IMR-90 (cell line): ENCODE data around the gene MIER2. TPM values are rescaled to one million over a fixed set of nuclear protein-coding genes. Genes with fewer than 3 reads are reported as not detected.

Source experiments
- ATAC-seq: fragments of 200-7000 bp; cut with Tn5 transposase; 2 replicates; pipeline ENCODE4 v1.9.1; 2020; ENCODE audit warnings: low read depth, mild to moderate bottlenecking, moderate library complexity
- BruUV-seq: library from RNA; stranded (reverse); fragments of 400-500 nt; replicated peaks from 2 replicates; lab custom pipeline; 2021; lab: Mats Ljungman, UMichigan
- CTCF ChIA-PET: fragments of 300-600 bp; formaldehyde crosslinking; extraction: SDS; loops from one replicate; lab custom pipeline; 2021; ENCODE audit warnings: antibody characterized with exemption; lab: Yijun Ruan, JAX
- POLR2A ChIA-PET: fragments of 300-600 bp; sonication (Branson Sonifier 250); formaldehyde crosslinking; loops from one replicate; lab custom pipeline; 2022; ENCODE audit warnings: antibody characterized with exemption; ENCODE audit not compliant: unreplicated experiment; lab: Charles Lee
- DNase-seq: peaks from one replicate; pipeline ENCODE4 v3.0.0; 2013
- H2AFZ ChIP-seq: replicated peaks from 2 replicates; pipeline ENCODE3; 2013; ENCODE audit warnings: low read length, mild to moderate bottlenecking; ENCODE audit not compliant: poor library complexity
- H2AK5ac ChIP-seq: 2 replicates; pipeline ENCODE4 v1.6.1; 2013; ENCODE audit warnings: low read depth, low read length, inconsistent platforms
- H2AK9ac ChIP-seq: replicated peaks from 2 replicates; pipeline ENCODE3; 2013; ENCODE audit warnings: mild to moderate bottlenecking, low read depth, low read length, moderate library complexity; ENCODE audit not compliant: poor library complexity
- H2BK120ac ChIP-seq: 2 replicates; pipeline ENCODE4 v1.6.1; 2013; ENCODE audit warnings: low read depth, low read length, inconsistent platforms
- H2BK15ac ChIP-seq: 3 replicates; pipeline ENCODE4 v1.6.1; 2013; ENCODE audit warnings: low read depth, low read length, inconsistent platforms
- H2BK20ac ChIP-seq: 2 replicates; pipeline ENCODE4 v1.6.1; 2013; ENCODE audit warnings: low read depth, mild to moderate bottlenecking, inconsistent platforms, low read length, moderate library complexity
- H2BK5ac ChIP-seq: 2 replicates; pipeline ENCODE4 v1.6.1; 2013; ENCODE audit warnings: mild to moderate bottlenecking, low read depth, low read length, inconsistent platforms; ENCODE audit not compliant: poor library complexity, severe bottlenecking
- H3K14ac ChIP-seq: replicated peaks from 2 replicates; pipeline ENCODE4 v1.6.1; 2013; ENCODE audit warnings: low read depth, low read length, inconsistent platforms
- H3K18ac ChIP-seq: 2 replicates; pipeline ENCODE4 v1.6.1; 2013; ENCODE audit warnings: low read depth, low read length, control low read depth
- H3K23ac ChIP-seq: 2 replicates; pipeline ENCODE4 v1.6.1; 2013; ENCODE audit warnings: low read depth, low read length, inconsistent platforms
- H3K27ac ChIP-seq: 2 replicates; pipeline ENCODE4 v1.5.1; 2013; ENCODE audit warnings: mild to moderate bottlenecking, control low read depth, low read length; ENCODE audit not compliant: insufficient read depth
- H3K27me3 ChIP-seq: 2 replicates; pipeline ENCODE4 v1.6.1; 2013; ENCODE audit warnings: low read length; ENCODE audit not compliant: control insufficient read depth, insufficient read depth
- H3K36me3 ChIP-seq: 2 replicates; pipeline ENCODE4 v1.6.1; 2013; ENCODE audit warnings: low read length, mixed read lengths; ENCODE audit not compliant: control insufficient read depth, insufficient read depth
- H3K4ac ChIP-seq: 2 replicates; pipeline ENCODE4 v1.6.1; 2013; ENCODE audit warnings: low read depth, low read length, inconsistent platforms
- H3K4me1 ChIP-seq: 2 replicates; pipeline ENCODE4 v1.6.1; 2013; ENCODE audit warnings: low read length, mixed read lengths; ENCODE audit not compliant: control insufficient read depth, insufficient read depth
- H3K4me2 ChIP-seq: 2 replicates; pipeline ENCODE4 v1.6.1; 2013; ENCODE audit warnings: low read depth, mild to moderate bottlenecking, control low read depth, low read length, moderate library complexity
- H3K4me3 ChIP-seq: 2 replicates; pipeline ENCODE4 v1.5.1; 2013; ENCODE audit warnings: low read depth, mild to moderate bottlenecking, control low read depth, low read length, moderate library complexity; ENCODE audit not compliant: insufficient read depth
- H3K56ac ChIP-seq: 2 replicates; pipeline ENCODE4 v1.6.1; 2013; ENCODE audit warnings: low read length, inconsistent platforms; ENCODE audit not compliant: insufficient read depth; ENCODE audit errors: extremely low read depth
- H3K79me1 ChIP-seq, 2 experiments: 2 replicates each; pipeline ENCODE4 v1.6.1; 2013; ENCODE audit warnings: low read length in 2 of 2, inconsistent platforms in 1 of 2, low read depth in 1 of 2
- H3K9ac ChIP-seq: 2 replicates; pipeline ENCODE4 v1.6.1; 2013; ENCODE audit warnings: low read depth, low read length, control low read depth
- H3K9me1 ChIP-seq: 2 replicates; pipeline ENCODE4 v1.6.1; 2013; ENCODE audit warnings: low read length, inconsistent platforms; ENCODE audit not compliant: insufficient read depth
- H3K9me3 ChIP-seq: 2 replicates; pipeline ENCODE4 v1.6.1; 2013; ENCODE audit warnings: low read length; ENCODE audit not compliant: control insufficient read depth, insufficient read depth
- H4K20me1 ChIP-seq: 2 replicates; pipeline ENCODE4 v1.6.1; 2013; ENCODE audit warnings: low read length, inconsistent platforms; ENCODE audit not compliant: insufficient read depth
- H4K5ac ChIP-seq: 2 replicates; pipeline ENCODE4 v1.6.1; 2013; ENCODE audit warnings: mild to moderate bottlenecking, low read depth, low read length, control low read depth
- H4K8ac ChIP-seq, 2 experiments: 2 replicates each; pipeline ENCODE4 v1.6.1; 2013; ENCODE audit warnings: low read depth in 2 of 2, low read length in 2 of 2, control low read depth in 1 of 2, inconsistent platforms in 1 of 2
- H4K91ac ChIP-seq: 2 replicates; pipeline ENCODE4 v1.6.1; 2013; ENCODE audit warnings: low read depth, low read length, inconsistent platforms; ENCODE audit not compliant: insufficient read depth
- BHLHE40 ChIP-seq: fragments of 150-350 bp; IDR thresholded peaks from 2 replicates; pipeline ENCODE4 v1.6.1; 2016; ENCODE audit warnings: mild to moderate bottlenecking, low read depth, low read length
- CEBPB ChIP-seq: IDR thresholded peaks from 2 replicates; pipeline ENCODE4 v1.6.1; 2012; ENCODE audit warnings: low read depth, low read length, improper control_type of control experiment
- CHD1 ChIP-seq: IDR thresholded peaks from 2 replicates; pipeline ENCODE4 v1.6.1; 2012; ENCODE audit warnings: low read depth, low read length, improper control_type of control experiment
- CTCF ChIP-seq: conservative IDR thresholded peaks from 2 replicates; pipeline ENCODE4 v1.5.1; 2012; ENCODE audit warnings: mild to moderate bottlenecking, low read depth, low read length, improper control_type of control experiment
- MAZ ChIP-seq: IDR thresholded peaks from 2 replicates; pipeline ENCODE4 v1.6.1; 2012; ENCODE audit warnings: low read depth, mild to moderate bottlenecking, low read length, improper control_type of control experiment, moderate library complexity, borderline replicate concordance
- POLR2A ChIP-seq: IDR thresholded peaks from 2 replicates; pipeline ENCODE4 v1.6.1; 2012; ENCODE audit warnings: mild to moderate bottlenecking, low read depth, low read length
- RAD21 ChIP-seq: IDR thresholded peaks from 2 replicates; pipeline ENCODE4 v1.6.1; 2012; ENCODE audit warnings: low read length, improper control_type of control experiment
- RCOR1 ChIP-seq: IDR thresholded peaks from 2 replicates; pipeline ENCODE4 v1.6.1; 2012; ENCODE audit warnings: mild to moderate bottlenecking, low read length, improper control_type of control experiment; ENCODE audit not compliant: insufficient replicate concordance
- RFX5 ChIP-seq: IDR thresholded peaks from 2 replicates; pipeline ENCODE4 v1.8.0; 2012; ENCODE audit warnings: low read depth, mild to moderate bottlenecking, low read length, moderate library complexity
- SMC3 ChIP-seq: fragments of 150-350 bp; IDR thresholded peaks from 2 replicates; pipeline ENCODE4 v1.6.1; 2016; ENCODE audit warnings: low read depth, mild to moderate bottlenecking, antibody characterized with exemption, low read length, moderate library complexity
- USF2 ChIP-seq: fragments of 150-350 bp; IDR thresholded peaks from 2 replicates; pipeline ENCODE4 v1.6.1; 2017; ENCODE audit warnings: mild to moderate bottlenecking, antibody characterized with exemption, low read length, low read depth
- WGBS, 2 experiments: methylation state at CpG; one replicate each; pipeline versions ENCODE4 v1.1.5 to v1.1.7; 2013; ENCODE audit warnings: missing lambda C conversion rate in 2 of 2; ENCODE audit not compliant: insufficient read length in 1 of 2; ENCODE audit errors: extremely low coverage in 2 of 2; 5-methylcytosine and 5-hydroxymethylcytosine counted together
- dilution Hi-C: fragments of 300-500 bp; cut with HindIII; formaldehyde crosslinking; loops from one replicate; pipeline ENCODE4 v1.14.3; 2018; ENCODE audit warnings: low sequenced_read_pairs; ENCODE audit not compliant: unreplicated experiment
- in situ Hi-C: fragments of 300-500 bp; cut with MboI; formaldehyde crosslinking; loops from 3 replicates; pipeline ENCODE4 v1.14.3; 2019; ENCODE audit warnings: low sequenced_read_pairs, inconsistent platforms, mixed read lengths
- intact Hi-C: fragments of 100-400 bp; cut with micrococcal nuclease; formaldehyde crosslinking; loops from 2 replicates; pipeline ENCODE4 v1.10.0; 2022
- polyA plus RNA-seq, 3 experiments: library from polyadenylated mRNA; depleted of rRNA; stranded (reverse); fragments of >200 nt; gene quantifications; 2 replicates each; pipeline ENCODE4 v1.2.3, GENCODE V29; 2012; ENCODE audit warnings: low replicate concordance in 1 of 3
- total RNA-seq: library from RNA; depleted of rRNA; stranded (reverse); fragments of >200 nt; gene quantifications from 2 replicates; pipeline ENCODE4 v1.2.3, GENCODE V29; 2012

The MIER2 gene
- total and polyA plus RNA-seq, 2 of the 4 experiments (the other 2 are of a cell fraction), result 28.0 to 28.4 TPM

- Histone ChIP-seq H3K27ac (no peak overlapping the region), H3K4me3 (no peak overlapping the region), H2AK5ac (no peak overlapping the region), H2AK9ac (peak overlapping the region; percentile 55), H3K18ac (no peak overlapping the region), H3K23ac (no peak overlapping the region), H3K4me1 (peaks cover 2% of the 10 kb centered on the region; the same call in 1 of the 2 replicates), H2BK15ac (no peak overlapping the region), H3K9me3 (no peaks in the 10 kb centered on the region; the same call in 1 of the 2 replicates), H4K91ac (no peak overlapping the region), H3K79me1 (no peaks in the 10 kb centered on the region), H4K20me1 (no peaks in the 10 kb centered on the region), H3K9me1 (no peaks in the 10 kb centered on the region), H3K4me2 (no peak overlapping the region), H3K56ac (no peak overlapping the region), H2BK20ac (no peak overlapping the region), H3K9ac (no peak overlapping the region), H4K8ac (0 out of 4 replicates have a peak overlapping the region, but pooled peaks of 1 of the 2 experiments have one; percentile 17), H3K4ac (no peak overlapping the region), H3K14ac (no peak overlapping the region), H3K36me3 (no peaks in the 10 kb centered on the region), H2BK5ac (no peak overlapping the region), H2AFZ (peak overlapping the region; percentile 26), H4K5ac (no peak overlapping the region), H3K27me3 (peaks cover 11% of the 10 kb centered on the region), H2BK120ac (no peak overlapping the region)
- in situ Hi-C loops, result no loop called here
- dilution Hi-C loops, result no loop called here
- 21% methylated on average over 13 of the region's 44 CpGs; no CpG with 5 or more reads in 1 of the 2 experiments for WGBS, 2 experiments
- CTCF ChIA-PET, result no interaction called here
- POLR2A ChIA-PET, result no interaction called here
- no peak for DNase-seq
- BruUV-seq, result no TSS peak
- TF ChIP-seq BHLHE40 (no peak), RAD21 (peak; percentile 46), MAZ (no peak), CHD1 (no peak), SMC3 (0 out of 2 replicates have a peak, but pooled peaks have one; percentile 12), CEBPB (no peak), RCOR1 (no peak), USF2 (no peak), CTCF (peak; percentile 45), POLR2A (no peak), RFX5 (no peak)
- ATAC-seq, result peak; percentile 86
- intact Hi-C loops, result loop anchor here (5.0 kb wide), 1 partner anchor 123 kb away; the partner anchor contains the start of gene TPGS1
These were observed 39.6 kb upstream of the MIER2 start for GRCh38 chr19:383922-384798.
